Neuron (in vitro differentiated cells): ENCODE data around the gene CYBA.

Experiments
- H2AFZ ChIP-seq: one replicate; pipeline ENCODE4 v1.6.1; 2013; ENCODE audit warnings: low read depth, mild to moderate bottlenecking, inconsistent platforms, low read length, moderate library complexity
- H3K27me3 ChIP-seq: one replicate; pipeline ENCODE4 v1.6.1; 2013; ENCODE audit warnings: low read length; ENCODE audit not compliant: insufficient read depth
- H3K36me3 ChIP-seq: one replicate; pipeline ENCODE4 v1.6.1; 2013; ENCODE audit warnings: low read length; ENCODE audit not compliant: insufficient read depth
- H3K4me1 ChIP-seq: one replicate; pipeline ENCODE4 v1.6.1; 2013; ENCODE audit warnings: low read length; ENCODE audit not compliant: insufficient read depth
- H3K4me3 ChIP-seq: 2 replicates; pipeline ENCODE4 v1.5.1; 2013; ENCODE audit warnings: mild to moderate bottlenecking, low read length, moderate library complexity
- H3K9me3 ChIP-seq: one replicate; pipeline ENCODE4 v1.6.1; 2013; ENCODE audit warnings: low read length

Gene CYBA

DNA sequence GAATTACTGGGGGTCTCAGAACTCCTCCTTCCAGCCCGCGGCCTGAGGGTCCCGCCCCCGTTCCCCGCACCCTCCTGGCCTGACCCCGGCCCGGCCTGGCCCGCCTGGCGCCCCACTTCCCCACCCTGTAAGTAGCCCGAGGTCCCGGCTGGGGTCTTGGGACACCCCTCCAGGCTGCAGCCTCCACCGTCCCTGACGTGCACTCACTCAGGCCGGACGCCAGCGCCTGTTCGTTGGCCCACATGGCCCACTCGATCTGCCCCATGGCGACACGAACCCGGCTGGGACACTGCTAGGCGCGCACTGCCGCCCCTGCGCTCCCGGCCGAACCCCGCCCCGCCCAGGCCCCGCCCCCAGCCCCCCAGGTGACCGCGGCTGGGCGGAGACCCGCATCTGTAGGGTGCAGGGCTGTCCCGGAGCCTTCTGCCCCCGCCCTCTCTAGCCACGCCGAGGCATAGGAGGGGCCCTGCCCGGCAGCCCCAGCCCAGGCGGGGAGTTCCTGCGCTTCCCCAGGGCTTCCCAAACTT lies at the start of gene CYBA:
Gene CYBA (minus strand): TSS at position 305 of the 527 bp plus-strand sequence. CDS start 40 bp downstream, at position 265.
- Histone ChIP-seq H3K9me3 (no peaks in the 10 kb centered on the region), H3K27me3 (no peaks in the 10 kb centered on the region), H3K36me3 (peaks cover 41% of the 10 kb centered on the region), H2AFZ (no peak within 1 kb of the TSS), H3K4me1 (peaks cover 11% of the 10 kb centered on the region), H3K4me3 (peak within 1 kb of the TSS; percentile 40)

DNA sequence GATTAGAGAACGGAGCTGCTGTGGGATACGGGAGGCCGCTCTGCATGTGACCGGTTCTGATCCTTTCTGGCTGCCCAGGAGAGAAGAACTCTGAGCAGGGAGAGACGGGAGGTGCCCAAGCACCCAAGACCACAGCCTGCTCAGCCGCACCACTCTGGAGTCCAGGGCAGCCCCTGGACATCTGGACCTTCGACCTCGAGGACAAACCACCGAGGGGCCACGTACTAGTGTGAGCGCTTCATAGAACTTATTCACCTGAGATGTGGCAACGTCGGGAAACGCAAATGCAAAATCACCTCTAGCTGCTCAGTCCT lies 49.4 kb upstream of the CYBA start:
- H3K9me3 ChIP-seq: no peaks in the 10 kb centered on the region
- peaks cover 6% of the 10 kb centered on the region for H3K4me1 ChIP-seq

DNA sequence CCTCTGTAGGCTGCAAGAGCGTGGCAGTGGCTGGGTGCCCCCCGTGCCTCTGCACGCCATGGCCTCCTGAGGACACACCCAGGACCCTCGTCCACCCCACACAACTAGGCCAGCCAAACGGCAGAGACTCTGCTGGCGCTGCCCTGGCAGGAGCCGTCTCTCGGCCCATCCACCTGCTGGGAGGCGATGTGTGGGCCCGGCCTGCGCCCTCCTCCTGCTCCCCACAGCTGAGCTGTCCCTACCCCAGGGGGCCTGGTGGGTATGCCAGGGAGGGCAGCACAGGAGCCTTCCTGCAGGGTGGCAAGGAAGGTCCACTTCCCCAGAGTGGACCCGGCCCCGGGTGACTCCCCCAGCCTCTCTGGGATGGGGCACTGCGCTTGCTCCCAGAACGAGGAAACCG lies 48.3 kb upstream of the CYBA start:
- Histone ChIP-seq H3K4me3 (no peak overlapping the region), H3K27me3 (no peaks in the 10 kb centered on the region), H3K9me3 (no peaks in the 10 kb centered on the region), H3K4me1 (no peaks in the 10 kb centered on the region), H3K36me3 (peaks cover 16% of the 10 kb centered on the region), H2AFZ (no peak overlapping the region)

More for the DNA sequence above, 49.4 kb upstream of the CYBA start:
- peaks cover 16% of the 10 kb centered on the region for H3K36me3 ChIP-seq
- no peak overlapping the region for H3K4me3 ChIP-seq
- no peak overlapping the region for H2AFZ ChIP-seq
- no peaks in the 10 kb centered on the region for H3K27me3 ChIP-seq

- peaks cover 16% of the 10 kb centered on the region for H3K36me3 ChIP-seq
- no peaks in the 10 kb centered on the region for H3K9me3 ChIP-seq
- no peaks in the 10 kb centered on the region for H3K27me3 ChIP-seq
- H3K4me3 ChIP-seq: no peak overlapping the region
- H3K4me1 ChIP-seq: no peaks in the 10 kb centered on the region
- no peak overlapping the region for H2AFZ ChIP-seq
Observed at GRCh38 chr16:88698646-88699045, 47.8 kb upstream of the CYBA start.

GRCh38 chr16:88697831-88698615 lies 47.2 kb upstream of the CYBA start:
- H3K27me3 ChIP-seq: no peaks in the 10 kb centered on the region
- H3K4me3 ChIP-seq: no peak overlapping the region
- H3K36me3 ChIP-seq: peaks cover 16% of the 10 kb centered on the region
- no peaks in the 10 kb centered on the region for H3K9me3 ChIP-seq
- H3K4me1 ChIP-seq: no peaks in the 10 kb centered on the region
- H2AFZ ChIP-seq: no peak overlapping the region

GRCh38 chr16:88697116-88697830 lies 46.4 kb upstream of the CYBA start:
- H3K9me3 ChIP-seq: no peaks in the 10 kb centered on the region
- no peaks in the 10 kb centered on the region for H3K27me3 ChIP-seq
- H3K4me1 ChIP-seq: no peaks in the 10 kb centered on the region
- no peak overlapping the region for H2AFZ ChIP-seq
- H3K4me3 ChIP-seq: no peak overlapping the region
- H3K36me3 ChIP-seq: peaks cover 16% of the 10 kb centered on the region

DNA sequence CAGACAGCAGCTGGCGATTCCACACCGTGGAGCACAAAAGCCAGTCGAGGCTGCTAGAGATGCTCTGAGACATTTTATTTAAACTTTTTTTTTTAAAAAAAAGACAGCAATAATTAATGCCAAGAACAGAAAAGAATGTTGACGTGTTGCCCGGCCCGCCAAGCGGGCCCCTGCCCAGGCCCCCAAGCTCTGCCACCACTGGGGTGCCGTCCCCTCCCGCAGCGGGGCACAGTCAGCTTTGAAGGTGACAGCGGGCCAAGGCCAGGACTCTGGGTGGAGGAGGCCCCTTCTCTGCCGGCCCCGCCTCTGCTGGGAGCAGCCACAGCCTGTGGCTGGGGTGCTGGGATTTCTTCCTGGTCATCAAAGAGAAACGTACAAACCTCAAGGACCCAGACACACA lies 45.6 kb upstream of the CYBA start:
- Histone ChIP-seq H2AFZ (no peak overlapping the region), H3K4me1 (no peaks in the 10 kb centered on the region), H3K4me3 (no peak overlapping the region), H3K9me3 (no peaks in the 10 kb centered on the region), H3K27me3 (peaks cover 2% of the 10 kb centered on the region), H3K36me3 (peaks cover 16% of the 10 kb centered on the region)

- H2AFZ ChIP-seq: no peak overlapping the region
- H3K4me1 ChIP-seq: no peaks in the 10 kb centered on the region
- H3K9me3 ChIP-seq: no peaks in the 10 kb centered on the region
- H3K4me3 ChIP-seq: no peak overlapping the region
- H3K27me3 ChIP-seq: peaks cover 8% of the 10 kb centered on the region
- peaks cover 16% of the 10 kb centered on the region for H3K36me3 ChIP-seq
Observed at GRCh38 chr16:88695753-88696152, 44.9 kb upstream of the CYBA start.

DNA sequence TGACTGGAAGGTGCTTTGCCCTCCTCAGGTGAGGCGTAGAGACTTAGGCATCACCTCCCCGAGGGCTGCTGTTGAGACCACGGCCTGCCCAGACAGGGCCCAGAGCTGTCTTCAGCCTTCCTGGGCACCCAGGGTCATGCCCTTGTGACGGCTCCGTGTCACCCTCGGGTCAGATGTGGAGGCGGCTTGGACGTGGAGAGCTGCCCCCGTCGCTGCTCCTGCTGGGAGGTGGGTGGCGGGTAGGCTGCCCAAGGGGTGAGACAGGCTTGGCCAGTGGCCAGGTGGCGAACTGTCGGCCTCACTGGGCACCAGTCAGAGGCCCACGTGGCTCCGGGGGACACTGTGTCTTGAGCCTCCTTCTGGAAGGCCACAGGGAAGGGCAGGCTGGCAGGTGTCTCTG lies 44.4 kb upstream of the CYBA start:
- Histone ChIP-seq H3K27me3 (peaks cover 13% of the 10 kb centered on the region), H2AFZ (no peak overlapping the region), H3K4me1 (no peaks in the 10 kb centered on the region), H3K4me3 (no peak overlapping the region), H3K36me3 (peaks cover 16% of the 10 kb centered on the region), H3K9me3 (no peaks in the 10 kb centered on the region)

- Histone ChIP-seq H3K4me1 (no peaks in the 10 kb centered on the region), H3K4me3 (no peak overlapping the region), H2AFZ (no peak overlapping the region), H3K9me3 (no peaks in the 10 kb centered on the region), H3K36me3 (peaks cover 16% of the 10 kb centered on the region), H3K27me3 (peaks cover 16% of the 10 kb centered on the region)
Observed at GRCh38 chr16:88694221-88695087, 43.6 kb upstream of the CYBA start.

GRCh38 chr16:88693420-88694177 lies 42.7 kb upstream of the CYBA start:
- Histone ChIP-seq H3K27me3 (peaks cover 23% of the 10 kb centered on the region), H2AFZ (no peak overlapping the region), H3K4me3 (no peak overlapping the region)

GRCh38 chr16:88692861-88693260 lies 42.0 kb upstream of the CYBA start:
- Histone ChIP-seq H3K4me1 (no peaks in the 10 kb centered on the region), H3K27me3 (peaks cover 30% of the 10 kb centered on the region), H3K36me3 (peaks cover 6% of the 10 kb centered on the region), H2AFZ (no peak overlapping the region), H3K9me3 (no peaks in the 10 kb centered on the region), H3K4me3 (no peak overlapping the region)

More at GRCh38 chr16:88693420-88694177, 42.7 kb upstream of the CYBA start:
- Histone ChIP-seq H3K9me3 (no peaks in the 10 kb centered on the region), H3K4me1 (no peaks in the 10 kb centered on the region), H3K36me3 (peaks cover 13% of the 10 kb centered on the region)
